Upper lobe of left lung (tissue), 4 donors: ENCODE results near the gene BEST3.

Experiments used
- EP300 ChIP-seq, 4 donors: sonication (generic); formaldehyde crosslinking; IDR thresholded peaks; one replicate each; pipeline ENCODE4 v1.5.1; 2017; ENCODE audit warnings: antibody characterized with exemption in 4 of 4, control low read depth in 2 of 4
- POLR2A ChIP-seq, 4 donors: fragments of 450-650 bp; IDR thresholded peaks; one replicate each; pipeline ENCODE4 v1.5.1; 2016 to 2017; ENCODE audit warnings: antibody characterized with exemption in 4 of 4, mild to moderate bottlenecking in 2 of 4
- POLR2AphosphoS5 ChIP-seq, 2 donors: sonication (generic); formaldehyde crosslinking; IDR thresholded peaks; one replicate each; pipeline ENCODE4 v1.5.1; 2017; ENCODE audit warnings: antibody characterized with exemption in 2 of 2
- TF ChIP-seq, protein P1 (sequence below), 6 experiments: fragments of 450-650 bp in 4 of 6; fragments of 200-600 bp in 2 of 6; sonication (generic) in 2 of 6; IDR thresholded peaks; one replicate each; pipeline ENCODE4 v1.5.1; 2016 to 2019; ENCODE audit warnings: antibody characterized with exemption in 6 of 6

- TF ChIP-seq, protein P1, sequence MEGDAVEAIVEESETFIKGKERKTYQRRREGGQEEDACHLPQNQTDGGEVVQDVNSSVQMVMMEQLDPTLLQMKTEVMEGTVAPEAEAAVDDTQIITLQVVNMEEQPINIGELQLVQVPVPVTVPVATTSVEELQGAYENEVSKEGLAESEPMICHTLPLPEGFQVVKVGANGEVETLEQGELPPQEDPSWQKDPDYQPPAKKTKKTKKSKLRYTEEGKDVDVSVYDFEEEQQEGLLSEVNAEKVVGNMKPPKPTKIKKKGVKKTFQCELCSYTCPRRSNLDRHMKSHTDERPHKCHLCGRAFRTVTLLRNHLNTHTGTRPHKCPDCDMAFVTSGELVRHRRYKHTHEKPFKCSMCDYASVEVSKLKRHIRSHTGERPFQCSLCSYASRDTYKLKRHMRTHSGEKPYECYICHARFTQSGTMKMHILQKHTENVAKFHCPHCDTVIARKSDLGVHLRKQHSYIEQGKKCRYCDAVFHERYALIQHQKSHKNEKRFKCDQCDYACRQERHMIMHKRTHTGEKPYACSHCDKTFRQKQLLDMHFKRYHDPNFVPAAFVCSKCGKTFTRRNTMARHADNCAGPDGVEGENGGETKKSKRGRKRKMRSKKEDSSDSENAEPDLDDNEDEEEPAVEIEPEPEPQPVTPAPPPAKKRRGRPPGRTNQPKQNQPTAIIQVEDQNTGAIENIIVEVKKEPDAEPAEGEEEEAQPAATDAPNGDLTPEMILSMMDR (IDR thresholded peaks at IDR 0.05): no peak
- no peak for TF ChIP-seq POLR2A (IDR thresholded peaks at IDR 0.05)
- TF ChIP-seq POLR2AphosphoS5 (IDR thresholded peaks at IDR 0.05): no peak
- TF ChIP-seq EP300 (IDR thresholded peaks at IDR 0.05): no peak
Measured at GRCh38 chr12:69719336-69720316, 20.5 kb upstream of the BEST3 start.
